ENCODE data around the gene CMTM4. TPM values are rescaled to one million over a fixed set of nuclear protein-coding genes. Genes with fewer than 3 reads are reported as not detected.
A peak's percentile ranks its signal among the peaks of the same experiment; 100 is the strongest.
"Not testable (repeated sequence)": the region's sequence is repeated elsewhere in the genome, so short reads cannot be mapped to it uniquely, and the experiment has no call there.

CMTM4 gene
- total RNA-seq, 6 experiments from 2014 or later: 5.1 to 14.8 (median 8.0) TPM

DNA sequence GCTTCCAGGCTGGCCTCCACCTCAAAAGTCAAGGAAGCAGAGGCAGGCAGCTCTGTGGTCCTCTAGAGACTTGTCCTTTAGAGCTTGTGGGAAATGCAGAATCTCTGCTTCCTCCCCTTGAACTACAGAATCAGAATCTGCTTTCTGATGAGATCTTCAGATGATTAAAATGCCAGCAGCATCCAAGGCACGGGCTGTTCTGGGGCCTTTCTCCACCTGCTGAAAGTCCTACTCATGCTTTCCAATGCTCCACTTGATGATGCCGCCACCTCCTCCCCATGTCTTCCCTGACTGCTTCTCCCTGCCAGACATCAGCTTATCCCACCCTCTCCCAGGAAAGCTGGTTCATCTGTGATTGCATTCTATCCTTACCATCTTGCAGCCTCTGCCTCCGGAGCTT is 58.7 kb downstream of the CMTM4 start:
- intact Hi-C loops (cut with DNase I): no loop called here
- TF ChIP-seq, protein P1, sequence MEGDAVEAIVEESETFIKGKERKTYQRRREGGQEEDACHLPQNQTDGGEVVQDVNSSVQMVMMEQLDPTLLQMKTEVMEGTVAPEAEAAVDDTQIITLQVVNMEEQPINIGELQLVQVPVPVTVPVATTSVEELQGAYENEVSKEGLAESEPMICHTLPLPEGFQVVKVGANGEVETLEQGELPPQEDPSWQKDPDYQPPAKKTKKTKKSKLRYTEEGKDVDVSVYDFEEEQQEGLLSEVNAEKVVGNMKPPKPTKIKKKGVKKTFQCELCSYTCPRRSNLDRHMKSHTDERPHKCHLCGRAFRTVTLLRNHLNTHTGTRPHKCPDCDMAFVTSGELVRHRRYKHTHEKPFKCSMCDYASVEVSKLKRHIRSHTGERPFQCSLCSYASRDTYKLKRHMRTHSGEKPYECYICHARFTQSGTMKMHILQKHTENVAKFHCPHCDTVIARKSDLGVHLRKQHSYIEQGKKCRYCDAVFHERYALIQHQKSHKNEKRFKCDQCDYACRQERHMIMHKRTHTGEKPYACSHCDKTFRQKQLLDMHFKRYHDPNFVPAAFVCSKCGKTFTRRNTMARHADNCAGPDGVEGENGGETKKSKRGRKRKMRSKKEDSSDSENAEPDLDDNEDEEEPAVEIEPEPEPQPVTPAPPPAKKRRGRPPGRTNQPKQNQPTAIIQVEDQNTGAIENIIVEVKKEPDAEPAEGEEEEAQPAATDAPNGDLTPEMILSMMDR (IDR thresholded peaks at IDR 0.05): no peak
- no peak for TF ChIP-seq POLR2A (IDR thresholded peaks at IDR 0.05)
- Histone ChIP-seq H3K4me3 (no peak overlapping the region), H3K27me3 (no peaks in the 10 kb centered on the region), H3K27ac (no peak overlapping the region), H3K9me3 (no peaks in the 10 kb centered on the region), H3K36me3 (no peaks in the 10 kb centered on the region), H3K4me1 (no peaks in the 10 kb centered on the region)
- DNase-seq (no peak), ATAC-seq (no peak)
- WGBS (ENCODE audit: insufficient coverage, low coverage, low lambda C conversion rate, missing lambda C conversion rate): 86% methylated on average over 3 of the region's 3 CpGs

DNA sequence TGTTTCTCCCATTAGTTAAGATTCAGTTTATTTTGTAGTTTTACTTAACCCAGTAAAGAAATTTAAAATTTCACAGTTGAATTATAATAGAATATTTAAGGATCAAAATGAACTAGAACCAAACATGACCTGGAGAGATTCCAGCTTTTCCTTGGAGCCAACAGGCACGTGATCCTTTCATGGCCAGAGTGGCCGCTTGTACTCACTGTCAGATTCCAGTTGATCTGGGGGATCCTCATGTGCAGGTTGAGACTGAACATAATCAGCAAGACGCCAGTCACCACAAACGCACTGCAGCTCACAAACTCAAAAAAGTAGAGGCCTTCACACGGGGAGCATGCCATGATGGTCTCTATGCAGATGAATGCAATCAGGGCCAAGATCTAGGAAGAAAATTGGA is 60.3 kb downstream of the CMTM4 start:
- WGBS (ENCODE audit: insufficient coverage, low coverage, low lambda C conversion rate, missing lambda C conversion rate): 58% methylated on average over 5 of the region's 5 CpGs
- DNase-seq: no peak
- TF ChIP-seq, protein P1 (IDR thresholded peaks at IDR 0.05): no peak
- no peak for TF ChIP-seq POLR2A (IDR thresholded peaks at IDR 0.05)
- no peaks in the 10 kb centered on the region for H3K4me1 ChIP-seq
- H3K9me3 ChIP-seq: no peaks in the 10 kb centered on the region
- H3K36me3 ChIP-seq: no peaks in the 10 kb centered on the region
- intact Hi-C loops (cut with DNase I): no loop called here
- no peak overlapping the region for H3K27ac ChIP-seq
- ATAC-seq: peak in 1 of 4 donors; percentile 35
- no peak overlapping the region for H3K4me3 ChIP-seq
- H3K27me3 ChIP-seq: no peaks in the 10 kb centered on the region

DNA sequence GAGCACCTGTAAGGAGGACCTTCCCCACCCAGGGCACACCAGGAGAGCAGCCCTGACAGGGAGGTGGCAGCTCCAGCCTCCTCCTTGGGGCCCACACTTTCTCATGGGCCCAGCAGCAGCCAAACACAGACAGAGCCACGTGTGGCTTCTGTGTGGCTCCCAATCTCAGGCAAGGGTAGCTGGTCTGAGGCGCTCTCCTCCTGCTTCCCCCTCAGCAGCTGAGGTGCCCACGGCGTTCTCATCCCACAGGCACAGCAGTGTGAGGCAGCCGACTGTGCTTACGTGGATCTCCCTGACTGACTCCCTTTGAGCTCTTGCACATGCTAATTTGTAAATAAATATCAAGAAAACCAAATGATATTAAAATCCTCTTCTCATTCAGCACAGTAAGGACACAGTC is 61.1 kb downstream of the CMTM4 start:
- no peaks in the 10 kb centered on the region for H3K9me3 ChIP-seq
- no peaks in the 10 kb centered on the region for H3K36me3 ChIP-seq
- no peak overlapping the region for H3K27ac ChIP-seq
- ATAC-seq (no peak), DNase-seq (no peak)
- WGBS (ENCODE audit: insufficient coverage, low coverage, low lambda C conversion rate, missing lambda C conversion rate): 79% methylated on average over 6 of the region's 6 CpGs
- TF ChIP-seq POLR2A (IDR thresholded peaks at IDR 0.05): no peak
- TF ChIP-seq, protein P1 (IDR thresholded peaks at IDR 0.05): no peak
- intact Hi-C loops (cut with DNase I): no loop called here
- H3K4me3 ChIP-seq: no peak overlapping the region
- H3K4me1 ChIP-seq: no peaks in the 10 kb centered on the region
- no peaks in the 10 kb centered on the region for H3K27me3 ChIP-seq

DNA sequence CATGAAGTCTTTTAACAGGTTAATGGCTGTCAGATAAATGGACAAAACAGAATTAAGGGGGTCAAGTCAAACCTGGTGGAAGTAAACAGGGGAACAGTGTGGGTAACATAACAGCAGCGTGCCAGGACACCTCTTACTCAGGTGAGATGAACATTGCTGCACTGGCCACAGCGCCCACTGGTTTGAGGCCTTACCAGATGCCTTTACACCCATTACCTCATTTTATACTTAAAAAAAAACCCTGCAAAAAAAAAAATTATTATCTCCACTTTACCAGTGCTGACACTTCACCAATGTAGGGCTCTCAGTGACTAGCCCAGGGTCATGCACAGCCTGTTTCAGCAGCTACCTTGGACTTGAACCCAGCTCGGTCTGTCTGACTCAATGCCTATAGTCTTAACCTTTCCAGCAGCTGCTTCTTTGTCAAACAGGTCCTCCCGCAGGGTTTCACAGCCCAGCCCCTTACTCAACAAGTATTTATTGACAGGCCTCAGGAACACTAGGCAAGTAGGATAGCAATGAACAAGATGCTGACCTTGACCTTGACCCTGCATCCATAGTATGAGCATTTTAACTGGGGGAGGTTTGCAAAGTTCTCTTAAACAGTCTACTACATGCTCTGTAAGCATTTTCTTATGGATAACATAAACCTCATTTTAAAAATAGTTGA is 61.9 kb downstream of the CMTM4 start:
- no peaks in the 10 kb centered on the region for H3K36me3 ChIP-seq
- no peak overlapping the region for H3K27ac ChIP-seq
- no peaks in the 10 kb centered on the region for H3K9me3 ChIP-seq
- intact Hi-C loops (cut with DNase I): no loop called here
- no peaks in the 10 kb centered on the region for H3K27me3 ChIP-seq
- H3K4me1 ChIP-seq: no peaks in the 10 kb centered on the region
- 89% methylated on average over 3 of the region's 4 CpGs for WGBS (ENCODE audit: insufficient coverage, low coverage, low lambda C conversion rate, missing lambda C conversion rate)
- DNase-seq (no peak), ATAC-seq (no peak)
- no peak overlapping the region for H3K4me3 ChIP-seq
- TF ChIP-seq, protein P1 (IDR thresholded peaks at IDR 0.05): no peak
- no peak for TF ChIP-seq POLR2A (IDR thresholded peaks at IDR 0.05)

DNA sequence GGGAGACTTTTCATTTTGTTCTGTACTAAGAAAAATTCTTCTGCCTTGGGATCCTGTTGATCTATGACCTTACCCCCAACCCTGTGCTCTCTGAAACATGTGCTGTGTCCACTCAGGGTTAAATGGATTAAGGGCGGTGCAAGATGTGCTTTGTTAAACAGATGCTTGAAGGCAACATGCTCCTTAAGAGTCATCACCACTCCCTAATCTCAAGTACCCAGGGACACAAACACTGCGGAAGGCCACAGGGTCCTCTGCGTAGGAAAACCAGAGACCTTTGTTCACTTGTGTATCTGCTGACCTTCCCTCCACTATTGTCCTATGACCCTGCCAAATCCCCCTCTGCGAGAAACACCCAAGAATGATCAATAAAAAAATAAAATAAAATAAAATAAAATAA is 65.0 kb downstream of the CMTM4 start:
- H3K27me3 ChIP-seq; H3K27ac ChIP-seq; intact Hi-C loops (cut with DNase I); DNase-seq; H3K9me3 ChIP-seq; H3K4me1 ChIP-seq; ATAC-seq; H3K4me3 ChIP-seq; H3K36me3 ChIP-seq: not testable (repeated sequence)
- 100% methylated on average over 2 of the region's 4 CpGs for WGBS (ENCODE audit: insufficient coverage, low coverage, low lambda C conversion rate, missing lambda C conversion rate)

DNA sequence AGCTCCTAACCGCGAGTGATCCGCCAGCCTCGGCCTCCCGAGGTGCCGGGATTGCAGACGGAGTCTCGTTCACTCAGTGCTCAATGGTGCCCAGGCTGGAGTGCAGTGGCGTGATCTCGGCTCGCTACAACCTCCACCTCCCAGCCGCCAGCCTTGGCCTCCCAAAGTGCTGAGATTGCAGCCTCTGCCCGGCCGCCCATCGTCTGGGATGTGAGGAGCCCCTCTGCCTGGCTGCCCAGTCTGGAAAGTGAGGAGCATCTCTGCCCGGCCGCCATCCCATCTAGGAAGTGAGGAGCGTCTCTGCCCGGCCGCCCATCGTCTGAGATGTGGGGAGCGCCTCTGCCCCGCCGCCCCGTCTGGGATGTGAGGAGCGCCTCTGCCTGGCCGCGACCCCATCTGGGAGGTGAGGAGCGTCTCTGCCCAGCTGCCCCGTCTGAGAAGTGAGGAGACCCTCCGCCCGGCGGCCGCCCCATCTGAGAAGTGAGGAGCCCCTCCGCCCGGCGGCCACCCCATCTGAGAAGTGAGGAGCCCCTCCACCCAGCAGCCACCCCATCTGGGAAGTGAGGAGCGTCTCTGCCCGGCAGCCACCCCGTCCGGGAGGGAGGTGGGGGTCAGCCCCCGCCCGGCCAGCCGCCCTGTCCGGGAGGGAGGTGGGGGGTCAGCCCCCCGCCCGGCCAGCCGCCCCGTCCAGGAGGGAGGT is 65.8 kb downstream of the CMTM4 start:
- H3K4me3 ChIP-seq; DNase-seq; H3K9me3 ChIP-seq; H3K27me3 ChIP-seq; H3K36me3 ChIP-seq; H3K27ac ChIP-seq; H3K4me1 ChIP-seq; ATAC-seq; intact Hi-C loops (cut with DNase I): not testable (repeated sequence)
- WGBS (ENCODE audit: insufficient coverage, low coverage, low lambda C conversion rate, missing lambda C conversion rate): no CpG with 5 or more reads among the region's 49 CpGs
